GM23338 (cell line): ENCODE measurements around the gene PDC. TPM values are rescaled to one million over a fixed set of nuclear protein-coding genes. Genes with fewer than 3 reads are reported as not detected.

Experiments
- ATAC-seq: fragments of 200-7000 bp; cut with Tn5 transposase; 3 replicates; pipeline ENCODE4 v1.9.1; 2020
- DNase-seq: peaks from one replicate; pipeline ENCODE4 v3.0.0-alpha.2; 2015; ENCODE audit warnings: low spot score
- H2AFZ ChIP-seq: fragments of 200-600 bp; sonication (generic); 2 replicates; pipeline ENCODE4 v1.8.0; 2016; ENCODE audit warnings: antibody characterized with exemption, mild to moderate bottlenecking, moderate library complexity
- H3F3A ChIP-seq: fragments of 200-600 bp; sonication (generic); replicated peaks from 2 replicates; pipeline ENCODE4 v1.8.0; 2017; ENCODE audit warnings: antibody characterized with exemption, mixed run types, low read depth
- H3K27ac ChIP-seq: fragments of 200-600 bp; sonication (generic); 2 replicates; pipeline ENCODE4 v1.6.1; 2016; ENCODE audit warnings: low read depth
- H3K27me3 ChIP-seq: fragments of 200-600 bp; sonication (generic); 2 replicates; pipeline ENCODE4 v1.8.0; 2016; ENCODE audit warnings: mild to moderate bottlenecking, mixed run types, moderate library complexity; ENCODE audit not compliant: insufficient read depth
- H3K36me3 ChIP-seq: fragments of 200-600 bp; sonication (generic); 2 replicates; pipeline ENCODE4 v1.8.0; 2016; ENCODE audit warnings: mild to moderate bottlenecking; ENCODE audit not compliant: insufficient read depth
- H3K4me1 ChIP-seq: fragments of 200-600 bp; sonication (generic); 2 replicates; pipeline ENCODE4 v1.8.0; 2016; ENCODE audit warnings: mild to moderate bottlenecking, moderate library complexity; ENCODE audit not compliant: insufficient read depth
- H3K4me2 ChIP-seq: fragments of 200-600 bp; sonication (generic); 2 replicates; pipeline ENCODE4 v1.7.1; 2017; ENCODE audit warnings: mixed run types
- H3K4me3 ChIP-seq: fragments of 200-600 bp; sonication (generic); 2 replicates; pipeline ENCODE4 v1.6.1; 2016; ENCODE audit warnings: mixed run types
- H3K79me2 ChIP-seq: fragments of 200-600 bp; sonication (generic); replicated peaks from 2 replicates; pipeline ENCODE4 v1.8.0; 2017; ENCODE audit warnings: mild to moderate bottlenecking; ENCODE audit not compliant: insufficient read depth
- H3K9me2 ChIP-seq: fragments of 200-600 bp; sonication (generic); 2 replicates; pipeline ENCODE4 v1.8.0; 2017; ENCODE audit not compliant: insufficient read depth
- H4K20me1 ChIP-seq: fragments of 200-600 bp; sonication (generic); replicated peaks from 2 replicates; pipeline ENCODE4 v1.8.0; 2017; ENCODE audit warnings: mild to moderate bottlenecking; ENCODE audit not compliant: insufficient read depth
- H3K27ac Mint-ChIP-seq: 2 replicates; pipeline ENCODE4 v1.8.0; 2020; ENCODE audit warnings: inconsistent platforms, mild to moderate bottlenecking, moderate library complexity, mixed read lengths
- H3K27me3 Mint-ChIP-seq: 3 replicates; pipeline ENCODE4 v1.8.0; 2022; ENCODE audit warnings: low read depth, mild to moderate bottlenecking, moderate library complexity, mixed read lengths, inconsistent platforms; ENCODE audit not compliant: insufficient read depth, poor library complexity
- H3K36me3 Mint-ChIP-seq: 3 replicates; pipeline ENCODE4 v1.8.0; 2021; ENCODE audit warnings: low read depth, mild to moderate bottlenecking, inconsistent platforms, moderate library complexity, mixed read lengths
- H3K4me1 Mint-ChIP-seq: 3 replicates; pipeline ENCODE4 v1.8.0; 2020; ENCODE audit warnings: mild to moderate bottlenecking, inconsistent platforms, mixed read lengths
- H3K4me3 Mint-ChIP-seq: 3 replicates; pipeline ENCODE4 v1.8.0; 2021; ENCODE audit warnings: moderate library complexity, mild to moderate bottlenecking, inconsistent platforms, mixed read lengths
- H3K9me3 Mint-ChIP-seq: 3 replicates; pipeline ENCODE4 v1.8.0; 2020; ENCODE audit warnings: moderate library complexity, mild to moderate bottlenecking, inconsistent platforms, mixed read lengths
- EZH2phosphoT487 ChIP-seq: fragments of 200-600 bp; sonication (generic); IDR thresholded peaks from one replicate; pipeline ENCODE4 v1.8.1; 2018; ENCODE audit warnings: antibody characterized with exemption; ENCODE audit not compliant: unreplicated experiment
- NANOG ChIP-seq: IDR thresholded peaks from 2 replicates; pipeline ENCODE4 v1.6.1; 2016; ENCODE audit warnings: antibody characterized with exemption, borderline replicate concordance
- POLR2AphosphoS5 ChIP-seq: IDR thresholded peaks from 2 replicates; pipeline ENCODE4 v1.6.1; 2016; ENCODE audit warnings: antibody characterized with exemption, low read depth
- REST ChIP-seq: IDR thresholded peaks from one replicate; pipeline ENCODE4 v1.6.1; 2018; ENCODE audit warnings: antibody characterized with exemption; ENCODE audit not compliant: unreplicated experiment
- ZNF331 ChIP-seq: fragments of 250-450 bp; sonication (Bioruptor Pico); IDR thresholded peaks from 2 replicates; pipeline ENCODE4 v1.5.0; 2020; ENCODE audit warnings: low read depth, mild to moderate bottlenecking, moderate library complexity
- polyA plus RNA-seq: library from polyadenylated mRNA; unstranded; fragments of >200 nt; fragmentation: Nextera tagmentation; extraction: Ambion mirVana; gene quantifications from 2 replicates; pipeline ENCODE4 v1.2.1, GENCODE V29; 2016
- total RNA-seq: library from RNA; depleted of rRNA; stranded (reverse); fragments of >200 nt; shearing (Covaris generic); gene quantifications from 2 replicates; pipeline ENCODE4 v1.2.3, GENCODE V29; 2014
- TF ChIP-seq, protein P1 (sequence below): IDR thresholded peaks from 2 replicates; pipeline ENCODE4 v1.6.1; 2016; ENCODE audit warnings: antibody characterized with exemption

The PDC gene
- total and polyA plus RNA-seq, 2 experiments from 2014 or later: not detected

DNA sequence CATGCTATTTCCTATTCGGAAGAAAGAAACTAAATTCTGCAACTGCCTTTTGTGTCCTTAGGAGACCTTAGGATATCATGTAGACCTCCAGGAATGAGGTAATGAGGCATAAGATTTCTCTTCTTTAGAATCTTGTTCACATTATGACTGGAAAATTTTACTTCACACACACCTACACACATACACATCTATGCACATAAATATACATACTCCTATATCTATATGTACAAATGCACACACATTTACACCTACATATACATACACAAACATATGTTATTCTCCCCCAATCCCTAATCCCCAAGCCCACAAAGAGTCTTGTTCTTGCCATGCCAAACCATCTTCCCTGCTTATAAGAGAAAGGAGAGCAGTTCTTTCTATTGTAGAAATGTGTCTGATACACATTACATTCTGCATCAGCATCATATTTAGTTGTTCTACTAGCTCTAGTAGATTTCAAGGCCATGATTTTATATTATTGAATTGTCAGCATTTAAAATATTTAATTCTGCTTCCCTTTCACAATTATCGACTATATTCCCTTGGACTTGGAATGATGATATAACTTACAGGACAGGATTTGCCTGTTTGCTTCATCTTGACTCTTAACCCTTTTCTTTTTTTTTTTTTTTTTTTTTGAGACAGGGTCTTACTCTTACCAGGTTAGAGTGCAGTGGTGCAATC lies 35.4 kb upstream of the PDC start:
- ATAC-seq (no peak), DNase-seq (no peak)

DNA sequence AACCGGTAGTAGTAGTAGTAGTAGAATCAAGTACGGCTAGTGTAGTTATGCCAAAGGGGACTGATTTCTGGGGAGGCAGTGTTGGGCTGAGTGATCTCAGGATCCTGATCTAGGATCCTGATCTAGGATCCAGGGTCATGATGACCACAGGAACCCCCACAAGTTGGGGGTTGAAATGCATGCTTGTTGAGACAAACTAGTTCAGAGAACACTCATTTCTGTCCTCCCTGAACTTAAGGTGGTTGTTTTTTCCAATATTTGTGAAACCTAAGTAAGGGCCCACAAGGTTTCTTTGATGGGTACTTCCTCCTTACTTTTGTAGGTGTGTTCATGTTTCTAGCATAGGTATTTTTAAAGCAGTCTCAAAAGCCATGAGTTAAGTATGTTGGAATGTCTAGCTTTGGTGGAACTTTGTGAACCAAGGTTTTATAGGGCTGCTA lies 33.9 kb upstream of the PDC start:
- H3K4me3 ChIP-seq: no peak overlapping the region
- Mint-ChIP-seq H3K4me1 (peaks cover 6% of the 10 kb centered on the region), H3K27ac (no peak overlapping the region), H3K36me3 (no peaks in the 10 kb centered on the region), H3K9me3 (no peaks in the 10 kb centered on the region), H3K4me3 (no peak overlapping the region), H3K27me3 (no peaks in the 10 kb centered on the region)
- no peaks in the 10 kb centered on the region for H3K4me1 ChIP-seq
- no peak for TF ChIP-seq ZNF331
- TF ChIP-seq, protein P1, sequence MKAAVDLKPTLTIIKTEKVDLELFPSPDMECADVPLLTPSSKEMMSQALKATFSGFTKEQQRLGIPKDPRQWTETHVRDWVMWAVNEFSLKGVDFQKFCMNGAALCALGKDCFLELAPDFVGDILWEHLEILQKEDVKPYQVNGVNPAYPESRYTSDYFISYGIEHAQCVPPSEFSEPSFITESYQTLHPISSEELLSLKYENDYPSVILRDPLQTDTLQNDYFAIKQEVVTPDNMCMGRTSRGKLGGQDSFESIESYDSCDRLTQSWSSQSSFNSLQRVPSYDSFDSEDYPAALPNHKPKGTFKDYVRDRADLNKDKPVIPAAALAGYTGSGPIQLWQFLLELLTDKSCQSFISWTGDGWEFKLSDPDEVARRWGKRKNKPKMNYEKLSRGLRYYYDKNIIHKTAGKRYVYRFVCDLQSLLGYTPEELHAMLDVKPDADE: no peak
- ATAC-seq: no peak
- H3K4me2 ChIP-seq: no peak overlapping the region
- no peaks in the 10 kb centered on the region for H3K27me3 ChIP-seq
- H3K79me2 ChIP-seq: no peaks in the 10 kb centered on the region
- H3K9me2 ChIP-seq: no peaks in the 10 kb centered on the region; the same call in 1 of the 2 replicates
- no peak overlapping the region for H3K27ac ChIP-seq
- no peak overlapping the region for H2AFZ ChIP-seq
- no peaks in the 10 kb centered on the region for H3F3A ChIP-seq
- no peaks in the 10 kb centered on the region for H3K36me3 ChIP-seq
- no peak for DNase-seq
- no peaks in the 10 kb centered on the region for H4K20me1 ChIP-seq

More for the DNA sequence above, 35.4 kb upstream of the PDC start:
- Mint-ChIP-seq H3K36me3 (no peaks in the 10 kb centered on the region), H3K4me1 (peaks cover 19% of the 10 kb centered on the region), H3K4me3 (no peak overlapping the region), H3K9me3 (no peaks in the 10 kb centered on the region), H3K27me3 (no peaks in the 10 kb centered on the region), H3K27ac (no peak overlapping the region)
- Histone ChIP-seq H3K4me1 (peaks cover 6% of the 10 kb centered on the region; the same call in 1 of the 2 replicates), H2AFZ (no peak overlapping the region), H3K79me2 (no peaks in the 10 kb centered on the region), H3K27ac (no peak overlapping the region), H3K9me2 (no peaks in the 10 kb centered on the region; the same call in 1 of the 2 replicates), H3K4me2 (no peak overlapping the region), H3K36me3 (no peaks in the 10 kb centered on the region), H3F3A (no peaks in the 10 kb centered on the region), H4K20me1 (no peaks in the 10 kb centered on the region), H3K4me3 (no peak overlapping the region), H3K27me3 (no peaks in the 10 kb centered on the region)
- TF ChIP-seq, protein P1: no peak
- TF ChIP-seq ZNF331 (no peak), EZH2phosphoT487 (no peak), POLR2AphosphoS5 (no peak), REST (no peak), NANOG (no peak)
